GM18499 (cell line): ENCODE measurements around the gene MT1A.
"Not testable (repeated sequence)": the region's sequence is repeated elsewhere in the genome, so short reads cannot be mapped to it uniquely, and the experiment has no call there.

Experiments used
- ATAC-seq: cut with Tn5 transposase; IDR thresholded peaks from one replicate; pipeline ENCODE4 v1.9.1; 2021; ENCODE audit warnings: moderate number of reproducible peaks; ENCODE audit not compliant: insufficient read depth, unreplicated experiment

Gene MT1A

GRCh38 chr16:56610017-56610608 lies 28.4 kb upstream of the MT1A start:
- no peak for ATAC-seq

GRCh38 chr16:56610609-56611111 lies 27.8 kb upstream of the MT1A start:
- ATAC-seq, result no peak

GRCh38 chr16:56611281-56611833 lies 27.1 kb upstream of the MT1A start:
- no peak for ATAC-seq

- ATAC-seq, result no peak
These were observed 24.8 kb upstream of the MT1A start for GRCh38 chr16:56613706-56614105.

- no peak for ATAC-seq
These were observed 23.9 kb upstream of the MT1A start for GRCh38 chr16:56614549-56614991.

- ATAC-seq, result no peak
These were observed 23.1 kb upstream of the MT1A start for GRCh38 chr16:56615353-56615752.

- ATAC-seq, result no peak
These were observed 21.8 kb upstream of the MT1A start for GRCh38 chr16:56616608-56617211.

GRCh38 chr16:56617212-56618085 lies 21.0 kb upstream of the MT1A start:
- ATAC-seq, result no peak

- ATAC-seq, result no peak
These were observed 20.3 kb upstream of the MT1A start for GRCh38 chr16:56618138-56618537.

- ATAC-seq, result no peak
These were observed 18.0 kb upstream of the MT1A start for GRCh38 chr16:56620339-56620897.

GRCh38 chr16:56621665-56622445 lies 16.6 kb upstream of the MT1A start:
- ATAC-seq, result not testable (repeated sequence)

GRCh38 chr16:56623184-56623583 lies 15.3 kb upstream of the MT1A start:
- ATAC-seq, result not testable (repeated sequence)

GRCh38 chr16:56623637-56624036 lies 14.8 kb upstream of the MT1A start:
- ATAC-seq, result no peak

- ATAC-seq, result no peak
These were observed 13.1 kb upstream of the MT1A start, which contains the start of gene MT1E for GRCh38 chr16:56625140-56625942. Gene MT1E, plus strand, starts transcription at chr16:56625781. Its CDS starts 71 bp downstream, at chr16:56625852.

- ATAC-seq, result no peak
These were observed 12.4 kb upstream of the MT1A start for GRCh38 chr16:56625943-56626654.

- ATAC-seq, result no peak
These were observed 11.8 kb upstream of the MT1A start for GRCh38 chr16:56626685-56627084.

- ATAC-seq, result no peak
These were observed 9.7 kb upstream of the MT1A start for GRCh38 chr16:56628486-56629350.
